Rectal smooth muscle tissue (tissue), 1 donor: ENCODE results near the gene CILP.

ENCODE experiments used
- H3K27ac ChIP-seq: one replicate; pipeline ENCODE4 v1.7.0; 2013; ENCODE audit warnings: low read depth, low read length, inconsistent platforms
- H3K27me3 ChIP-seq: one replicate; pipeline ENCODE4 v1.7.0; 2013; ENCODE audit warnings: low read length; ENCODE audit not compliant: control insufficient read depth, insufficient read depth
- H3K36me3 ChIP-seq: one replicate; pipeline ENCODE4 v1.7.0; 2013; ENCODE audit warnings: low read length; ENCODE audit not compliant: control insufficient read depth, insufficient read depth
- H3K4me1 ChIP-seq: one replicate; pipeline ENCODE4 v1.7.0; 2013; ENCODE audit warnings: low read length; ENCODE audit not compliant: control insufficient read depth, insufficient read depth
- H3K4me3 ChIP-seq: one replicate; pipeline ENCODE4 v1.7.0; 2013; ENCODE audit warnings: low read length
- H3K9ac ChIP-seq: one replicate; pipeline ENCODE4 v1.7.0; 2013; ENCODE audit warnings: low read length

The CILP gene

DNA sequence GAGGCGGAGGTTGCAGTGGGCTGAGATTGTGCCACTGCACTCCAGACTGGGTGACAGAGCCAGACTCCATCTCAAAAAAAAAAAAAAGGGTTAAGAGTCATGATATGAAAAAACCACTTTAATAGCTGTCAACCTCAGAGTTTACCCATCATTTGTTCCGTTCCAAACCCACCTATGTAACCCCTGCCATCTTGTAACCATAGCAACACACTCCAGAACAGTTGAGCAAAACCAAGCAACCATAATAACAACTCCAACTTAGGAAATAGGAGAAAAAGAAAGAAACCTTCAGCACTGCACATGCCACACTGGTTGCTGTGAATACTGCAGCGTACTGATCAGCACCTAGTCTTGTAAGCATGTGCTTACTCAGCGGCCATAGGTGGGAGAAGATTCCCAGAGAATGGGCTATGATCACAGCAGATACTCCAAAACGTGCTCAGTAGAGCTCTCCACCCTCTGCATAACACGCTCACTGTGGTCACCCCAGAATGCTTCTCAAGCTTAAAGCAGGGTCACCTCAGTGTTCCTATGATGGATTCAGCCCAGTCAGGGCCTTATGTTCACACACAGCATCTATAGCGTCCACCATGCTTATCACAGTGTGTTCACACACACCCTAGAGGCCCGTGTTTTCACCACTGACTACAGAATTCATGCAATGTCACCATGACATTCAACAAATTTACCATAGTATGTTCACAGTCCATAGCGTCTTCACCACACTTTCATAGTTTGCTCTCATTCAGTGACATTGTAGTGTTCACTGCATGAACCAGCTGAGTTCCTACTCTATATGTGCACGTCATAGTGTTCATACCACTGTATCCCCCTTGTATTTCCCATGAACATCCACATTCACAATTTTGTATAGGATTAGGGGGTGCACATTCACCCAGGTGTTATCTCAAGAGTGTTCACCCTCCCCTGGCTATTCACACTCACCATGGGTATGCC, 6.5 kb upstream of the CILP start:
- no peak overlapping the region for H3K27ac ChIP-seq

DNA sequence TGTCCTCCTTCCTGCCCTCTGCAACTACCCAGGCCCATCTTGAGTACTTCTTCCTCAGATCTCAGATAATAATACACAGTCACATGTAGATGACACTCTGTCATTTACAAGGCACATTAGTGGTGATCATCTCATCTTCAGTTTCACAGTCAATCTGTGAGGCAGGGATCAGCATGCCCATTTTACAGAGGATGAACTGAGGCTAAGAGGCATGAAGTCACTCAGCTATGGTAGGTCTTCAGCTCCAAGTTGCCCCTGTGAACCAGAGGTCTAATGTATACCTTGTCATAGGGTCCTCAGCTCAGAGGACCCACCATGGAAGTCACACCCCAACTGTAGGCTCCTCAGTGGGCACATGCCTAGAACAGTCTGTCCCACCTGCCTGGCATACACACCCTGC, 4.2 kb upstream of the CILP start:
- Histone ChIP-seq H3K4me3 (no peak overlapping the region), H3K27ac (no peak overlapping the region), H3K36me3 (no peaks in the 10 kb centered on the region)

More for the DNA sequence above, 6.5 kb upstream of the CILP start:
- Histone ChIP-seq H3K9ac (no peak overlapping the region), H3K27me3 (no peaks in the 10 kb centered on the region), H3K36me3 (no peaks in the 10 kb centered on the region), H3K4me1 (no peaks in the 10 kb centered on the region), H3K4me3 (no peak overlapping the region)

GRCh38 chr15:65214010-65214409, 2.7 kb upstream of the CILP start:
- Histone ChIP-seq H3K27ac (no peak overlapping the region), H3K4me3 (no peak overlapping the region), H3K4me1 (peaks cover 10% of the 10 kb centered on the region), H3K9ac (no peak overlapping the region), H3K36me3 (no peaks in the 10 kb centered on the region), H3K27me3 (no peaks in the 10 kb centered on the region)

More for the DNA sequence above, 4.2 kb upstream of the CILP start:
- Histone ChIP-seq H3K27me3 (no peaks in the 10 kb centered on the region), H3K4me1 (peaks cover 10% of the 10 kb centered on the region), H3K9ac (no peak overlapping the region)

- no peaks in the 10 kb centered on the region for H3K36me3 ChIP-seq
- H3K9ac ChIP-seq, result no peak overlapping the region
- H3K27ac ChIP-seq, result no peak overlapping the region
- no peak overlapping the region for H3K4me3 ChIP-seq
- peaks cover 10% of the 10 kb centered on the region for H3K4me1 ChIP-seq
- no peaks in the 10 kb centered on the region for H3K27me3 ChIP-seq
These were observed 2.0 kb upstream of the CILP start for GRCh38 chr15:65213241-65213640.

DNA sequence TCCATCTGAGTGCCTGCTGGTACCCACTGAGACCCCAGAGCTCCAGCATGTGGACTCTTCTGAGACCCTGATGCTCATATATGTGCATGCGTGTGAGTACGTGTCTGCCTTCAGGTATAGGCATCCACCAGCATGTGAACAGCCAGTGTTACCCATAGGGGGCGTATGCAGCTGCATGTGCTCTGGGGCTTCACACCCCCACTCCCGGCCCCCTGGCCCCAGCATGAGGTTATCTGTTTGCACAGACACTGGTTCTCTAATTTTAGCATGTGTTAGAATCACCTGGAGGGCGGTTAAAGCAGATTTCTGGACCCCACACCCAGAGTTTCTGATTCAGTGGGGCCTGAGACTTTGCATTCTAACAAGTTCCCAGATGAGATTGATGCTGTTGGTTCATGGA, 824 bp upstream of the CILP start:
- H3K36me3 ChIP-seq, result no peaks in the 10 kb centered on the region
- H3K4me3 ChIP-seq, result no peak overlapping the region
- no peak overlapping the region for H3K9ac ChIP-seq
- H3K27me3 ChIP-seq, result no peaks in the 10 kb centered on the region
- peaks cover 14% of the 10 kb centered on the region for H3K4me1 ChIP-seq
- no peak overlapping the region for H3K27ac ChIP-seq

DNA sequence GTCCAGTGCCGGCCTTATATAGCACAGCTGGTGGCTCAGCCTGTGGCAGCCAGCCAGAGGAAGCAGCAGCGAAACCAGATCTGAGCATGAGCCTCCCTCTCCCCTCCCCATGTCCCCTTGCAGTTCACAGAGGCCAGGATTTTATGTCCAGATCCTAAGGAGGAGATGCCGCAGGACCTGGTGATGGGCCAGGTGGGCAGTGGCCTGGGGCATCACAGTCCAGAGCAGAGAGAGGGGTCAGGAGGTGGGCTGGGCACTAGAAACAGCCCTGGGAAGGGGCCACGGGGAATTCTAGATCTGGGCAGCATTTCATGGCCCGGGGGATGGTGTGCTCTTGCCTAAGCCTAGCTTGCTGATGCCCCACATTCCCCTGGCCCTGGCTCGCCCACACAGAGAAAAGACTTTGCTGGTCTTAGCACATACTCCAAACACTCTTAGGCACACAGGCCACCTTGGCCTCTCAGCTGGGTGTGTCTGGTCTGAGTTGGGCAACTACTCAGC, 259 bp upstream of the CILP start:
- Histone ChIP-seq H3K27me3 (no peaks in the 10 kb centered on the region), H3K4me1 (peaks cover 18% of the 10 kb centered on the region), H3K36me3 (no peaks in the 10 kb centered on the region), H3K27ac (no peak overlapping the region), H3K4me3 (peak overlapping the region; percentile 2), H3K9ac (no peak overlapping the region)

DNA sequence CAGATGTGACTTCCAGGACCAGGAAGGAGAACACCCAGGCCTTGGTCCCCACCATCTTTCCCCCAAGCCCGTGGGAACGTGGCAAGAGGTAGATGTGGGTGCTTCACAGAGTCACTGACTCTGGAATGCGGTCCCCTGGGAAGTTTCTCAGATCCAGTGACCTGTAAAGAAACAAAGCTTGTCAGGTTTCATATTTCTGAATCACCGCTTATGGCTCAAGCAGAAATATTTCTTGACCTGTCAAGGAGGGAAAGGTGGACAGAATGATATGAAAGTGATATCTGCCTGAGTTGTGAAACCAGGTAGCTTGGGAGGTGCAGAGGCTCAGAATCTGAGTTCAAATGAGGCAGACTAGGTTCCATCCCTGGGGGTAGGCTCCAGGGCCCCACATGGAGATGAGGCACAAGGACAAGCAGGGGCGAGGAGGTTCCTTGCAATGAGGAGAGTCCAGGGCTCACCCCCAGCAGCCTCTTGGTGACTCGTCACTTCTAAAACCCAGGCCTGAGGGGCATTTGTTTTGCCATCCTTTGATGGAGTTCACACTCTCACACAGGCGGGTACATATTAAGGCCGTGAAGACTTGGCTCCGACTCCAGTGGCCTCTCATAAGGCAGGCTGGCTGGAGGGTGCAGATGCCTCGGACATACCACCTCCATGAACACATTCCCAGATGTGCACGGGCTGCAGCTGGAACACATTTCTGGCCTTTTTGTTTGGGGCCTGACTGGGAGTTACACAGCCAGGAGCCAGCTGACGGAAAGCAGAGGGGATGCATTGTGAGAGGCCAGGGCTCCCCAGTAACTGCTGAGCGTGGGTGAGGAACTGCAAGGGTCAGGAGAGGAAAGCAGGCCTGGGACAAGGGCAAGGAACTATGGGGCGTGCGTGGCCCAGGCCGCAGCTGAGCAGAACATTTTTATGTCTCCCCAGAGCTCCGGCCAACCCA, 1.3 kb downstream of the CILP start:
- H3K9ac ChIP-seq, result no peak overlapping the region
- peaks cover 18% of the 10 kb centered on the region for H3K4me1 ChIP-seq
- no peaks in the 10 kb centered on the region for H3K27me3 ChIP-seq
- H3K27ac ChIP-seq, result no peak overlapping the region
- no peak overlapping the region for H3K4me3 ChIP-seq
- no peaks in the 10 kb centered on the region for H3K36me3 ChIP-seq

GRCh38 chr15:65208647-65209046, 2.6 kb downstream of the CILP start:
- no peak overlapping the region for H3K27ac ChIP-seq
- no peaks in the 10 kb centered on the region for H3K27me3 ChIP-seq
- no peak overlapping the region for H3K9ac ChIP-seq
- H3K4me1 ChIP-seq, result peaks cover 18% of the 10 kb centered on the region
- no peaks in the 10 kb centered on the region for H3K36me3 ChIP-seq
- H3K4me3 ChIP-seq, result no peak overlapping the region

DNA sequence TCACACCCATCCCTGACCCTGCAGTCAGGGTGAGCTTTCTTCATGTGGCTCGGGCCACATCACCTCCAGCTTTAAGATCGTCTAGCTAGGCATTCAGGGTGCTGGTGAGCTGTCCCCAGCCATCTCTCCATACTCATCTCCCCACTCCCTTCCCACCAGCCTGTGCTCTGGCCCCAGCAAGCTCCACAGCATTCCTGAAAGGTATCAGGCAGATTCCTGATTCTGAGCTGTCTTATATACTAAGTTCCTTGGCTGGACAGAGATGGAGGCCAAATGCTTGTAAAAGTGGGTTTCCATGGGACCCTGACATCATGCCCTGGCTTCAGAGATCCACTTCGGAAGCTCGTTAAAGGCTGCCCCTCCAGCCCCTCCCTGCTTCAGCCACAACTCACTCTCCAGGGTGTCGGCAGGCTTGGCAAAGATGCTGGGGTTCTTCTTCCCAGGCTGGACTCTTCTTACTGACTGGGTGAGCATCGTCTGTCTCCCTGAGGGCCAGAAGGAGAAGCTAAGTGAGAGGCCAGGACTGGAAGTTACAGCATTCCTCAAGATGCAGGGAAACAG, 3.9 kb downstream of the CILP start:
- no peaks in the 10 kb centered on the region for H3K27me3 ChIP-seq
- H3K27ac ChIP-seq, result no peak overlapping the region
- no peak overlapping the region for H3K4me3 ChIP-seq
- H3K36me3 ChIP-seq, result no peaks in the 10 kb centered on the region
- peaks cover 18% of the 10 kb centered on the region for H3K4me1 ChIP-seq
- H3K9ac ChIP-seq, result no peak overlapping the region

DNA sequence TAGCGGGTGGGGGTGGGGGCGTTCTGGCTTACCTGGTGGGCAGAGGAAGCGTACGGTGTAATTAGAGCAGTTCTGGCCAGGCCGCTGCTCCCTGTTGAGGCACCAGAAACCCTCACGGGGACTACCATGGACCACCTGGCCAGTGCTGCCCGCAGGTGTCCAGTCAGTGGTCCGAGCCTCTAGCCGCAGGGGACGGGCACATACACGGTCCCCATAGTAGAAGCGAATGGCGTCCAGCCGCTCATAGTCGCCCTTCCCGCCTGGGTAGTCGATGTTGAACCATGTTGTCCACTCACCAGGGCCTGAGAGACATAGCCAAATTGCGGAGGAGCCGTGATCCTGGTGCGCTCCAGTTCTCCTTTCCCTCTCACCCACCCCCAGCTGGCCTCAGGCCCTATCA, 4.5 kb downstream of the CILP start:
- H3K36me3 ChIP-seq, result no peaks in the 10 kb centered on the region
- H3K27me3 ChIP-seq, result no peaks in the 10 kb centered on the region
- H3K4me3 ChIP-seq, result no peak overlapping the region
- H3K27ac ChIP-seq, result no peak overlapping the region
- no peak overlapping the region for H3K9ac ChIP-seq
- H3K4me1 ChIP-seq, result peaks cover 18% of the 10 kb centered on the region

- Histone ChIP-seq H3K9ac (no peak overlapping the region), H3K4me3 (no peak overlapping the region), H3K36me3 (no peaks in the 10 kb centered on the region), H3K27ac (no peak overlapping the region), H3K27me3 (no peaks in the 10 kb centered on the region), H3K4me1 (peaks cover 8% of the 10 kb centered on the region)
These were observed 6.2 kb downstream of the CILP start for GRCh38 chr15:65204931-65205660.
